Skeletal muscle tissue (tissue), 4 donors: ENCODE measurements around the gene RAP1A. TPM values are rescaled to one million over a fixed set of nuclear protein-coding genes. Genes with fewer than 3 reads are reported as not detected.

Experiments used
- H3K27ac ChIP-seq: one replicate; pipeline ENCODE4 v1.7.0; 2013; ENCODE audit warnings: mild to moderate bottlenecking, low read depth, low read length, inconsistent platforms
- H3K27me3 ChIP-seq, 3 donors: one replicate each; pipeline ENCODE4 v1.7.0; 2013; ENCODE audit warnings: low read length in 3 of 3; ENCODE audit not compliant: control insufficient read depth in 3 of 3, insufficient read depth in 3 of 3
- H3K36me3 ChIP-seq, 3 donors: one replicate each; pipeline ENCODE4 v1.7.0; 2013; ENCODE audit warnings: low read length in 3 of 3; ENCODE audit not compliant: control insufficient read depth in 3 of 3, insufficient read depth in 3 of 3
- H3K4me1 ChIP-seq, 3 donors: one replicate each; pipeline ENCODE4 v1.7.0; 2013; ENCODE audit warnings: low read length in 3 of 3, mild to moderate bottlenecking in 3 of 3; ENCODE audit not compliant: control insufficient read depth in 3 of 3, insufficient read depth in 3 of 3
- H3K4me3 ChIP-seq, 3 donors: one replicate each; pipeline ENCODE4 v1.7.0; 2013; ENCODE audit warnings: low read length in 3 of 3
- H3K9ac ChIP-seq, 3 donors: one replicate each; pipeline ENCODE4 v1.7.0; 2013; ENCODE audit warnings: low read length in 3 of 3, mild to moderate bottlenecking in 3 of 3, moderate library complexity in 2 of 3, low read depth in 1 of 3
- H3K9me3 ChIP-seq, 3 donors: one replicate each; pipeline ENCODE4 v1.7.0; 2013; ENCODE audit warnings: low read length in 3 of 3; ENCODE audit not compliant: control insufficient read depth in 3 of 3
- total RNA-seq: library from RNA; depleted of rRNA; stranded (reverse); fragments of >200 nt; gene quantifications from one replicate; pipeline ENCODE4 v1.2.3, GENCODE V29; 2014
- donor health status: Osteomylitis.

RAP1A gene
- total RNA-seq, 1 donor from 2014 or later, result 16.7 TPM

- peak overlapping the region; percentile 69 for H3K27ac ChIP-seq
- peak overlapping the region in 1 of 3 donors; percentile 43 for H3K9ac ChIP-seq
- H3K4me1 ChIP-seq, result peaks cover 39 to 57% (median 42%) of the 10 kb centered on the region in 3 donors
- H3K36me3 ChIP-seq, result no peaks in the 10 kb centered on the region
- no peaks in the 10 kb centered on the region for H3K27me3 ChIP-seq
- no peaks in the 10 kb centered on the region for H3K9me3 ChIP-seq
- H3K4me3 ChIP-seq, result peak overlapping the region in 1 of 3 donors; percentile 40
These were observed 100.1 kb downstream of the RAP1A start for GRCh38 chr1:111719674-111720132.

- H3K36me3 ChIP-seq, result no peaks in the 10 kb centered on the region
- H3K27me3 ChIP-seq, result no peaks in the 10 kb centered on the region
- peak overlapping the region in 2 of 3 donors; percentile 43 to 65 for H3K9ac ChIP-seq
- peaks cover 47 to 64% (median 49%) of the 10 kb centered on the region in 3 donors for H3K4me1 ChIP-seq
- no peaks in the 10 kb centered on the region for H3K9me3 ChIP-seq
- H3K4me3 ChIP-seq, result peak overlapping the region in 2 of 3 donors; percentile 31 to 40
- peak overlapping the region; percentile 69 for H3K27ac ChIP-seq
These were observed 100.8 kb downstream of the RAP1A start for GRCh38 chr1:111720274-111720976.

GRCh38 chr1:111720977-111721786 is 101.6 kb downstream of the RAP1A start:
- H3K27ac ChIP-seq, result peak overlapping the region; percentile 69
- H3K9me3 ChIP-seq, result no peaks in the 10 kb centered on the region
- peak overlapping the region in 1 of 3 donors; percentile 65 for H3K9ac ChIP-seq
- peaks cover 53 to 72% (median 55%) of the 10 kb centered on the region in 3 donors for H3K4me1 ChIP-seq
- no peaks in the 10 kb centered on the region for H3K27me3 ChIP-seq
- H3K4me3 ChIP-seq, result peak overlapping the region in 1 of 3 donors; percentile 31
- no peaks in the 10 kb centered on the region for H3K36me3 ChIP-seq

- Histone ChIP-seq H3K36me3 (peaks cover 0 to 7% (median 0%) of the 10 kb centered on the region in 3 donors), H3K27me3 (no peaks in the 10 kb centered on the region), H3K4me1 (peaks cover 72 to 93% (median 73%) of the 10 kb centered on the region in 3 donors), H3K9me3 (no peaks in the 10 kb centered on the region), H3K9ac (peak overlapping the region in 1 of 3 donors; percentile 21), H3K4me3 (no peak overlapping the region), H3K27ac (no peak overlapping the region)
These were observed 103.7 kb downstream of the RAP1A start for GRCh38 chr1:111723091-111723806.

- Histone ChIP-seq H3K27ac (no peak overlapping the region), H3K4me3 (no peak overlapping the region), H3K4me1 (peaks cover 77 to 97% (median 78%) of the 10 kb centered on the region in 3 donors), H3K36me3 (peaks cover 0 to 7% (median 0%) of the 10 kb centered on the region in 3 donors), H3K27me3 (no peaks in the 10 kb centered on the region), H3K9me3 (no peaks in the 10 kb centered on the region), H3K9ac (peak overlapping the region in 1 of 3 donors; percentile 21)
These were observed 104.3 kb downstream of the RAP1A start for GRCh38 chr1:111723871-111724270.

GRCh38 chr1:111725192-111725591 is 105.6 kb downstream of the RAP1A start:
- H3K9ac ChIP-seq, result peak overlapping the region; percentile 12 to 65 (median 33)
- H3K4me1 ChIP-seq, result peaks cover 77 to 97% (median 78%) of the 10 kb centered on the region in 3 donors
- no peak overlapping the region for H3K4me3 ChIP-seq
- H3K36me3 ChIP-seq, result peaks cover 0 to 7% (median 0%) of the 10 kb centered on the region in 3 donors
- no peaks in the 10 kb centered on the region for H3K9me3 ChIP-seq
- H3K27me3 ChIP-seq, result no peaks in the 10 kb centered on the region
- H3K27ac ChIP-seq, result peak overlapping the region; percentile 33

- no peak overlapping the region for H3K27ac ChIP-seq
- H3K4me1 ChIP-seq, result peaks cover 72 to 97% (median 78%) of the 10 kb centered on the region in 3 donors
- peaks cover 0 to 7% (median 0%) of the 10 kb centered on the region in 3 donors for H3K36me3 ChIP-seq
- no peaks in the 10 kb centered on the region for H3K27me3 ChIP-seq
- H3K9me3 ChIP-seq, result no peaks in the 10 kb centered on the region
- no peak overlapping the region for H3K4me3 ChIP-seq
- H3K9ac ChIP-seq, result no peak overlapping the region
These were observed 107.5 kb downstream of the RAP1A start for GRCh38 chr1:111727056-111727455.

- Histone ChIP-seq H3K4me1 (peaks cover 80 to 97% (median 94%) of the 10 kb centered on the region in 3 donors), H3K9me3 (no peaks in the 10 kb centered on the region)
These were observed 109.8 kb downstream of the RAP1A start for GRCh38 chr1:111729271-111729921.

More at GRCh38 chr1:111729271-111729921, 109.8 kb downstream of the RAP1A start:
- Histone ChIP-seq H3K9ac (peak overlapping the region; percentile 26 to 77 (median 60)), H3K36me3 (peaks cover 0 to 7% (median 0%) of the 10 kb centered on the region in 3 donors), H3K4me3 (peak overlapping the region in 2 of 3 donors; percentile 6 to 35), H3K27ac (peak overlapping the region; percentile 62), H3K27me3 (no peaks in the 10 kb centered on the region)
